Measurements from ENCODE around the gene NAIF1.
A peak's percentile ranks its signal among the peaks of the same experiment; 100 is the strongest.
"Not testable (repeated sequence)": the region's sequence is repeated elsewhere in the genome, so short reads cannot be mapped to it uniquely, and the experiment has no call there.

Gene NAIF1, protein sequence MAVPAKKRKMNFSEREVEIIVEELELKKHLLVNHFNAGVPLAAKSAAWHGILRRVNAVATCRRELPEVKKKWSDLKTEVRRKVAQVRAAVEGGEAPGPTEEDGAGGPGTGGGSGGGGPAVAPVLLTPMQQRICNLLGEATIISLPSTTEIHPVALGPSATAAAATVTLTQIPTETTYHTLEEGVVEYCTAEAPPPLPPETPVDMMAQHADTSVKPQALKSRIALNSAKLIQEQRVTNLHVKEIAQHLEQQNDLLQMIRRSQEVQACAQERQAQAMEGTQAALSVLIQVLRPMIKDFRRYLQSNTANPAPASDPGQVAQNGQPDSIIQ

DNA sequence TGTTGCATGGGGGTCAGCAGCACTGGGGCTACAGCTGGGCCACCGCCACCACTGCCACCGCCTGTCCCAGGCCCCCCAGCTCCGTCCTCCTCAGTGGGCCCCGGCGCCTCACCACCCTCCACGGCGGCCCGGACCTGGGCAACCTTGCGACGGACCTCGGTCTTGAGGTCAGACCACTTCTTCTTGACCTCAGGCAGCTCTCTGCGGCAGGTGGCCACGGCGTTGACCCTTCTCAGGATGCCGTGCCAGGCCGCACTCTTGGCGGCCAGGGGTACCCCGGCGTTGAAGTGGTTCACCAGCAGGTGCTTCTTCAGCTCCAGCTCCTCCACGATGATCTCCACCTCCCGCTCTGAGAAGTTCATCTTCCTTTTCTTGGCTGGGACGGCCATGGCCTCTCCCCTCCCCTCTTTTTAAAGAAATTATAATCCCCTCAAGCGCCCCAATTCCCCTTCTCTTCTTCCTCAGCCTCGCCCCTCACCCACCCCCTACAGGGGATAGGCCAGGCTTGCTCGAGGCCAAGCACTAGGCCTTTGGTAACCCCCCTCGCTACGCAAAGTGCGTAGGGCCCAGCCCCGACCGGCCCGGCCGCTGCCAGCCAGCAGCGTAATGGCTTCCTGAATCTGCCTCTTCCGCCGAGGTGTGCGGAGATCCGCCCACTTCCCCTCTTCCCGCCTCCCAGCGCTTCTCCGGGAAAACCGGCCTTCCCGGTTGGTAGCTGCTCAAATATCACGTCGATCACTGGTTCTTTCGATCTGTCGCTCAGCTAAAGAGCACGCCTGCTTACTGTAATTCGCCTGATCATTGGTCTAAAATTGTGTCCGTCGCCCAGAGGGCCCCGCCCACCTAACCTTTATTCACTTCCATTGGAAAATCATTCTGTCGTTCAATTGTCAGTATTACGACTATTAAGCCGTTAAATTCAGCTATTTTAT is at the start of gene NAIF1:
NAIF1 (minus strand) TSS at position 608 of the 932 bp plus-strand sequence; CDS start at position 389, 219 bp downstream.
- DNase-seq: peak; percentile 99

DNA sequence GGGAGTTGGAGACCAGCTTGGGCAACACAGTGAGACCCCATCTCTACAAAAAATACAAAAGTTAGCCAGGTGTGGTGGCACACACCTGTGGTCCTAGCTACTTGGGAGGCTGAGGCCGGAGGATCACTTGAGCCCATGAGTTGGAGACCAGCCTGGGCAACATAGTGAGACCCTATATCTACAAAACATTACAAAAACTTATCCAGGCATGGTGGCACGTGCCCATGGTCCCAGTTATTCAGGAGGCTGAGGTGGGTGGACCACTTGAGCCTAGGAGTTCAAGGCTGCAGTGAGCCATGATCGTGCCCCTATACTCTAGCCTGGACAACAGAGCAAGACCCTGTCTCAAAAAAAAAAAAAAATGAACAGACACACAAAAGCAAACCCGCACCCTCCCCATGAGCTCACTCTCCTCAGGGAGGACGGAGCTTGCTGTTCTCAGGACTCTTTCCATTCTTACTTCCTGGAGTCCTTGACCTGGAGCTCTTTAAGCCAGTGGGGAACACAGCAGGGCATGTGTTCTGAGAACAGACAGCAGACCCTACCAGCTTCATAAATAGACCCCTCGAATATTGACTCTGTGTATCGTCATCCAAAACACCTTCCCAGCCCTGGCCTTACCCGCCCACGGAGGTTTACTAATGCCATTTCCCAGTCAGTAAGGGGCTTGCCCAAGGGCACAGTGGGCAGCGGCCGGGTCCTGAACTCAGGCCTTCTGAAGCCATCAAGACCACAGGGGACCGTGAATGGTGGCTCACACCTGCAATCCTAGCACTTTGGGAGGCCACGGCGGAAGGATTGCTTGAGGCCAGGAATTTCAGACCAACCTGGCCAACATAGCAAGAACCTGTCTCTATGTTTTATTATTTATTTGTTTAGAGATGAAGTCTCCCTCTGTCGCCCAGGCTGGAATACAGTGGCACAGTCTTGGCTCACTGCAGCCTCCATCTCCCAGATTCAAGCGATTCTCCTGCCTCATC is 49.3 kb upstream of the NAIF1 start:
- DNase-seq: no peak

DNA sequence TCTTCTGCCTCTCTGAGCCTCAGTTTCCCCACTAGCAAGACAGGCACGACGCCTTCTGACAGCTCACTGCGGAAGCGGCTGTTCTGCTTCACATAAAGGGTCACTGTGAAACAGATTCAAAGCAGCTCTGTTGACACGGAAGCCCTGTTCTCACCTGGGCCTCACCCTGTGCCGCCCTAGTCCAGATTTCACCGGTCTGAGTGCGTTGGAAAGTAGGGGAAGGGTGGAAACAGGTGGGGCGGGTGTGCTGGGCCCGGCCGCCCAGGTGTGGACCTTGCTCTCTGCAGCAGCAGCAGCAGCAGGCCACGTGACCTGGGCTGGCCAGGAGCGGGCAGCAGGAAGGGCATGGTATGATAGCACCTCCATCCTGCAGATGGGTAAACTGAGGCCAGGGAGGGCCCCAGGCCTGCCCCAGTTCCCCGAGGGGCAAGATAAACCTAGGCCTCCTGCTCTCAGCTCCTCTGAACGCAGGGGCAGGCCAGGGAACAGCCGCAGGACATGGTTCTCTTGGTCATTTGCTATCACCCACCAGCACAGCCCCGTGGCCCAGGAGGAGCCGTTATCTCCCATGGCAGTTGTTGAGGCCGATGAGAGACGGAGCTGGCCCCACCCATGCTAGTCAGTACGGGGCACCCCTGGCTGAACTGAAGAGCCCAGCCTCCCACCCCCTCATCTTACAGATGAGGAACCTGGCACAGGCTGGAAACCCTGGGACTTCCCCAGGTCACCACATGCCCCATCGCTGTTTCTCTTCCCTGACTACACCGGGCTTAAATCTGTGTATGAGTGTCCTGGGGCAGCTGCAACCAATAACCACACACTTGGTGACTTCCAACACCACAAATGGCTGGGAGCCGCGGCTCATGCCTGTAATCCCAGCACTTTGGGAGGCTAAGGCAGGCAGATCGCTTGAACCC is 48.3 kb upstream of the NAIF1 start:
- no peak for DNase-seq

DNA sequence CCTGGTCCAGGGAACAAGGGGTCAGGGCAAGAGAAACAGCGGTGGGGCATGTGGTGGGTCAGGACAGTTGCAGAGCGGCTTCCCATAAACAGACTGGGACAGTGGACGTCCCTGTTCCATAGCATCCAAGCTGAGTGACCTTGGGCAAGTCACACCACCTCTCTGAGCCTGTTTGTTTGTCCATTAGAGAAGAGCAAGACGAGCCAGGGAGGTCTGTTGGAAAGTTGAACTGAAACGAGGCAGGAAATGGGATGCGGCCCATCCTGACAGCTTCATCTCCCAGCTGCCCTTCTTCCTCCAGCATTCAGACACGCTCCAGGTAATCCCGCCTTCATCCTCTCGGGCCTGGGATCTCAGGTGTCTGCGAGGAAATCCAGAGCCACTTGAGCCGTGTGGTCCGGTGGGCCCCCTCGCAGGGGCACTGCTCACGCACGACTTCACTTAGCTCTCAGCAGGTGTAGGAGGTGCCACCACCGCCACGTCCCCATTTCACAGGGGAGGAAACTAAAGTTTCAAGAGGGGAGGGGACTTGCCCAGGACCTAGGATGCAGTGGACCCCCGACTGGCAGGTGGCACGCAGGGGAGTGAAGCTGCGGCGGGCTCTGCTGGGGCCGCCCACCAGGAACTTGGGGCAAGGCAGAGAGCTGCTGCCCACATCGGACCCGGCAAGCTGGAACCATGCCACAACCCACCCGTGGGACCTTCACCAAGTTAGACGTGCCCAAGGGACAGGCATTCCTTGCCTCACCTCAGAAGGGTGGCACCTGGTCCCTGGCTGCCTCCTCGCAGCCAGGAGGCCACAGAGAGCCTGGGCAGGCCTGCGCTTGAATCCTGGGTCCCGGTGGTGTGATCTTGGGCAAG is 47.4 kb upstream of the NAIF1 start:
- no peak for DNase-seq

DNA sequence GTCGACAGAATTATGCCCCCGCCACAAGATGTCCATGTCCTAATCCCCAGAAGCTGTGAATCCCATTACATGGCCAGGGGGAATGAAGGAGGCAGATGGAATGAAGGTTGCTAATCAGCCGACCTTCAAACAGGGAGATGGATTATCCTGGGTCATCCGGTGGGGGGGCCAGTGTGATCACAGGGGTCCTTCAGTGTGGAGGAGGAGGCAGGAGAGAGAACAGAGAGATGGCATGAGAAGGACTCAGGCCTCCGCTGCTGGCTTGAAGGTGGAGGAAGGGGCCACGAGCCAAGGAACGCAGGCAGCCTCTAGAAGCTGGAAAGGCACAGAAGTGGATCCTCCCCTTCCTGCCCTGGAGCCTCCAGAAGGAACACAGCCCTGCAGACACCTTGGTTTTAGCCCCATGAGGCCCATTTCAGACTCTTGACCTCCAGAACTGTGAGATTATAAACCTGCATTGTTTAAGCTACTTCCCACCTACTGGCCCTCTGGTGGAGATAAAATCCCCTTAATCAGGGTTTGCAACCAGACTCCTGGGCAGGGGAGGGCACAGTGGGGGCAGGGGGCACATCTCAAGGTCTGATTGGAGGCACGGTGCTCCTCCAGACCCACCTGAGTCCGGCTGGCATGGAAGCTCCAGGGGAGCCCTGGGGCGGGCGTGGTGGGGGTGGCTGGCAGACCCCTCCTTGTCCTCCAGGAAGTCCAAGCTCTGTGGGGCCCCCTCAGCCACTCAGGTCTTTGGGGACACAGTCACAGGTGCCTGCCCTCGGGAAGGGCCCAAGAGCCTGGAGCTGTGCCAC is 46.6 kb upstream of the NAIF1 start:
- no peak for DNase-seq

DNA sequence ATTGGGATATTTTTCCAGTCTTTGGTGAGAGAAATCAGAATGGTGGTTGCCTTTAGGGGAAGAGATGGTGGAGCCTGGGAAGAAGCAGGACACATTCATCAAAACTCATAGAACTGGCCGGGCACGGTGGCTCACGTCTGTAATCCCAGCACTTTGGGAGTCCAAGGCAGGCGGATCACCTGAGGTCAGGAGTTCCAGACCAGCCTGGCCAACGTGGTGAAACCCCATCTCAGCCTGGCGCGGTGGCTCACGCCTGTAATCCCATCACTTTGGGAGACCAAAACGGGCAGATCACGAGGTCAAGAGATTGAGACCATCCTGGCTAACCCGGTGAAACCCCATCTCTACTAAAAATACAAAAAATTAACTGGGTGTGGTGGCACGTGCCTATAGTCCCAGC is 44.6 kb upstream of the NAIF1 start:
- DNase-seq: not testable (repeated sequence)

DNA sequence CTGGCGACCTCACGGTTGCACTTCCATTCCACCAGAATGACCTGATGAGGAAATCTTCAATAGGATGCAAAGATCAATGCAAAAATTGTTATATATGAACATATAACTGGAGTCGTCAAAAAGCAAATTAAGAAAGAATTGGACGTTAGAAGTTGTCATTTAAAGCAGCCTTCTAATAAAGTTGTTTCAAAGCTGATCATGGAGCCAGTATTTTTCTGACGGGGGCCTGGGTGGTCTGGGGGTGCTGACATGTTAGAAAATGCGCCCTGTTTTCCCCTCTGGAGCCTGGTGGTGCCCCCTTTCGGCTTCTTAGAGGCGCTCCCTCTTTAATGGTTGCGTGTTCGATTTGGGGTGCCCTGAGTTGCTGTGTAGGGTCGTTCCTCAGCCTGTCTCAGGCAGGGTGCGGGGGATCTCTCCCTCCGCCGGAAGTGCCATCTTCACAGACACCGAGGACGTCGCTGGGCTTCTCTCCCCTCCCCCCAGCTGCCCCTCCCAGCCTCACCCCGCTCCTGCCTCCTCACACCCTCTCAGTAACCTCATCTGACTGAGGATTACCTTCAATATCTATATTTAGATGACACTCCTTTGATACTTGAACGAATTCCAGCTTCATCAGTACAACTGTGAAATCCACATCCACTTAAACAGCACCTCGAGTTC is 42.1 kb upstream of the NAIF1 start:
- no peak for DNase-seq

DNA sequence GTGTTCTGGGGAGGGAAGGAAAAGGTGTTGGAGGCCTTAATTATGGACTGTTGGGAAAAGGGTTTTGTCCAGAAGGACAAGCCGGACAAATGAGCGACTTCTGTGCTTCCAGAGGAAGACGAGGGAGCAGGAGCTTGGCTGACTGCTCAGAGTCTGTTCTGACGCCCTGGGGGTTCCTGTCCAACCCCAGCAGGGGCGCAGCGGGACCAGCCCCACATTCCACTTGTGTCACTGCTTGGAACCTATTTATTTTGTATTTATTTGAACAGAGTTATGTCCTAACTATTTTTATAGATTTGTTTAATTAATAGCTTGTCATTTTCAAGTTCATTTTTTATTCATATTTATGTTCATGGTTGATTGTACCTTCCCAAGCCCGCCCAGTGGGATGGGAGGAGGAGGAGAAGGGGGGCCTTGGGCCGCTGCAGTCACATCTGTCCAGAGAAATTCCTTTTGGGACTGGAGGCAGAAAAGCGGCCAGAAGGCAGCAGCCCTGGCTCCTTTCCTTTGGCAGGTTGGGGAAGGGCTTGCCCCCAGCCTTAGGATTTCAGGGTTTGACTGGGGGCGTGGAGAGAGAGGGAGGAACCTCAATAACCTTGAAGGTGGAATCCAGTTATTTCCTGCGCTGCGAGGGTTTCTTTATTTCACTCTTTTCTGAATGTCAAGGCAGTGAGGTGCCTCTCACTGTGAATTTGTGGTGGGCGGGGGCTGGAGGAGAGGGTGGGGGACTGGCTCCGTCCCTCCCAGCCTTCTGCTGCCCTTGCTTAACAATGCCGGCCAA is 41.3 kb upstream of the NAIF1 start:
- no peak for DNase-seq

DNA sequence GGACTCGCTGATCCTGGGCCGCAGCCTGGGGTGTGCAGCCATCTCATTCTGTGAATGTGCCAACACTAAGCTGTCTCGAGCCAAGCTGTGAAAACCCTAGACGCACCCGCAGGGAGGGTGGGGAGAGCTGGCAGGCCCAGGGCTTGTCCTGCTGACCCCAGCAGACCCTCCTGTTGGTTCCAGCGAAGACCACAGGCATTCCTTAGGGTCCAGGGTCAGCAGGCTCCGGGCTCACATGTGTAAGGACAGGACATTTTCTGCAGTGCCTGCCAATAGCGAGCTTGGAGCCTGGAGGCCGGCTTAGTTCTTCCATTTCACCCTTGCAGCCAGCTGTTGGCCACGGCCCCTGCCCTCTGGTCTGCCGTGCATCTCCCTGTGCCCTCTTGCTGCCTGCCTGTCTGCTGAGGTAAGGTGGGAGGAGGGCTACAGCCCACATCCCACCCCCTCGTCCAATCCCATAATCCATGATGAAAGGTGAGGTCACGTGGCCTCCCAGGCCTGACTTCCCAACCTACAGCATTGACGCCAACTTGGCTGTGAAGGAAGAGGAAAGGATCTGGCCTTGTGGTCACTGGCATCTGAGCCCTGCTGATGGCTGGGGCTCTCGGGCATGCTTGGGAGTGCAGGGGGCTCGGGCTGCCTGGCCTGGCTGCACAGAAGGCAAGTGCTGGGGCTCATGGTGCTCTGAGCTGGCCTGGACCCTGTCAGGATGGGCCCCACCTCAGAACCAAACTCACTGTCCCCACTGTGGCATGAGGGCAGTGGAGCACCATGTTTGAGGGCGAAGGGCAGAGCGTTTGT is 40.5 kb upstream of the NAIF1 start:
- no peak for DNase-seq

DNA sequence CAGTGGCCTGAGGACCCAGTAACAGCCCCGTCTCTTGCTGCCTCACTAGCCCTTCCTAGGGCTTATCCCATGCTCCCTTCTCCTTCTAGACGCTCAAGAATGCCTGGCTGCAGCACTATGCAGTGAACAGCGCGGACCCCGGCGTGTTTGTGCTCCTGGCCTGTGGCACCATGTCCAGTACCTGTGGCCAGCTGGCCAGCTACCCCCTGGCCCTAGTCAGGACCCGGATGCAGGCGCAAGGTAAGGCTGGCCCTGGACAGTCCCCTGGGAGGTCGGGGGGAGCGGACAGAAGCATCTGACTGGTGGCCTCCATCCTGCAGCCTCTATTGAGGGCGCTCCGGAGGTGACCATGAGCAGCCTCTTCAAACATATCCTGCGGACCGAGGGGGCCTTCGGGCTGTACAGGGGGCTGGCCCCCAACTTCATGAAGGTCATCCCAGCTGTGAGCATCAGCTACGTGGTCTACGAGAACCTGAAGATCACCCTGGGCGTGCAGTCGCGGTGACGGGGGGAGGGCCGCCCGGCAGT is 39.9 kb upstream of the NAIF1 start:
- DNase-seq: no peak

DNA sequence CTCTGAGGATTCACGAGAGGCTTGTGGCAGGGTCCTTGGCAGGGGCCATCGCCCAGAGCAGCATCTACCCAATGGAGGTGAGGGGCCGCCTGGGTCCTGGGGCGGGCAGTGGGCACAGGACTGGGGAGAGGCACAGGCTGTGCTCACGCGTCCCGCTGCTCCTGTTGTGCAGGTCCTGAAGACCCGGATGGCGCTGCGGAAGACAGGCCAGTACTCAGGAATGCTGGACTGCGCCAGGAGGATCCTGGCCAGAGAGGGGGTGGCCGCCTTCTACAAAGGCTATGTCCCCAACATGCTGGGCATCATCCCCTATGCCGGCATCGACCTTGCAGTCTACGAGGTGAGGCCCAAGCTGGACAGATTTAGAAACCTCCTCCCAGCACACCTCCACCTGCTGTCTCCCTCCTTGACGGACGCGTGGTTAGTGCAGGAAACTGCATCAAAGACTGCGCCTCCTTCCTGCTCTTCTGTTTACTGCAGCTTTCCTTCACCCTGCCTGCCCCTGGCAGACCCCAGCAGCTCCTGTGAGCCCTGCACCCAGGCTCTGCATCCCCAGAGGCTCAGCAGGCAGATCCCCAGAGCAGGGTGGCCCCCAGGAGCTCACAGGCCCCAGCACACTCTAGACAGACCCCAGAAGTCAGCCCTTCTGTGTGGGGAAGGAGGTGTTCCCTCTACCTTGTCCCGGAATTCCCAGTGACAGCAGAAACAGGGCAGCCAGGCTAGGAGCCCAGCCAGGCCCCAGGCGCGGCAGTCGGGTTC is 39.2 kb upstream of the NAIF1 start:
- no peak for DNase-seq

DNA sequence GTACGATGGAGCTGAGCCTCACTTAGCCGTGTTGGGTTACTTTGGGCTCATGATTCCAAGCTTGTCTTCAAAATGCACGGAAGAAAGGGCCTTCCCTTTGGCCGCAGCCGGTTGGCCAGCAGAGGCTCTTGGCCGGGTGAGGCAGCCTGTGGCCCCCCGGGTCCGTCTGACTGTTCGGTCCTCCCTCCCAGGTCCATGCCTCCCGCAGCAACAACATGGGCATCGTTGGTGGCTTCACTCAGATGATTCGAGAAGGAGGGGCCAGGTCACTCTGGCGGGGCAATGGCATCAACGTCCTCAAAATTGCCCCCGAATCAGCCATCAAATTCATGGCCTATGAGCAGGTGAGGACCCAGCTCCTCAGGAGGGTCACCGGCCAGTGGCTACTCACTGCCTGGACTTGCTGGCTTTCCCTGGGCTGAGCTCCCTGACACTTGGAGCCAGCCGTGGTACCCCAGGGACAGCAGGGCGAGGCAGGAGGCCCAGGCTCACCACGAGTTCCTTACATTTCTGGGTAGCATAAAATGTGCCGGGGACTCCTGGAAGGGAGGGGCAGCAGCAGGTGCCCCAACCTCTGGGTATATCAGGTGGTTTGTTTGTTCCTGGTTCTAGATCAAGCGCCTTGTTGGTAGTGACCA is 38.5 kb upstream of the NAIF1 start:
- no peak for DNase-seq

DNA sequence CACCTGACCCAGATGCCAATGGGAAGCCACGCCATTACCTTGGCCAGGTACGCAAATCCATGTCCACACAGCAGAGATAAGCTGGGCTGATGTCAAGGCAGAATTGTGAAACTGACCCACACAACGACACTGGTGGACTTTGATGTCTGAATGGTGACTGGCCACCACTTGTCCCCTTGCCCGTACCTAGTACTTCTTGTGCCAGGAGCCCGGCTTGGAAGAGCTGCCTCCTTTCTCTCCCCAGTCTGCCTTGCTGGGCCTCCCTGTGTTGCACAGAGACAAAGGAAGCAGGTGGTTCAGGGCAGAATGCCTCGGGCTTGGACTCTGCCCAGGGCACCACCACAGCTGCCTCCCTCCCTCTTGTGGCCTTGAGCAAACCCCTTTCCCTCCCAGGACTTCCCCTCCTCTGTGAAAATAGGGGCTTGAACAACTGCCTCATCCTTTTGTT is 37.1 kb upstream of the NAIF1 start:
- no peak for DNase-seq

DNA sequence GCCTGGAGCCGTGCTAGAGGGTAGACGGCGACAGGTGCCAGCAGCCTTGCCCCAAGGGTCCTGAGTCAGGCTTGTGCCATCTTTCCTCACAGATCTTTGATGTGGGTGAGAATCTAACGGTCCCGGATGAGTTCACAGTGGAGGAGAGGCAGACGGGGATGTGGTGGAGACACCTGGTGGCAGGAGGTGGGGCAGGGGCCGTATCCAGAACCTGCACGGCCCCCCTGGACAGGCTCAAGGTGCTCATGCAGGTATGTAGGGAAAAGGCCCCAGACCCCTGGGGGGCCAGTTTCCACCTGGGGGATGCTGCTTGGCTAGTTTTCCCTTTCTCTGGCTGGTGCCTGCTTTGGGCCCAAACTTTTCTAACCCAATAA is 36.5 kb upstream of the NAIF1 start:
- no peak for DNase-seq

DNA sequence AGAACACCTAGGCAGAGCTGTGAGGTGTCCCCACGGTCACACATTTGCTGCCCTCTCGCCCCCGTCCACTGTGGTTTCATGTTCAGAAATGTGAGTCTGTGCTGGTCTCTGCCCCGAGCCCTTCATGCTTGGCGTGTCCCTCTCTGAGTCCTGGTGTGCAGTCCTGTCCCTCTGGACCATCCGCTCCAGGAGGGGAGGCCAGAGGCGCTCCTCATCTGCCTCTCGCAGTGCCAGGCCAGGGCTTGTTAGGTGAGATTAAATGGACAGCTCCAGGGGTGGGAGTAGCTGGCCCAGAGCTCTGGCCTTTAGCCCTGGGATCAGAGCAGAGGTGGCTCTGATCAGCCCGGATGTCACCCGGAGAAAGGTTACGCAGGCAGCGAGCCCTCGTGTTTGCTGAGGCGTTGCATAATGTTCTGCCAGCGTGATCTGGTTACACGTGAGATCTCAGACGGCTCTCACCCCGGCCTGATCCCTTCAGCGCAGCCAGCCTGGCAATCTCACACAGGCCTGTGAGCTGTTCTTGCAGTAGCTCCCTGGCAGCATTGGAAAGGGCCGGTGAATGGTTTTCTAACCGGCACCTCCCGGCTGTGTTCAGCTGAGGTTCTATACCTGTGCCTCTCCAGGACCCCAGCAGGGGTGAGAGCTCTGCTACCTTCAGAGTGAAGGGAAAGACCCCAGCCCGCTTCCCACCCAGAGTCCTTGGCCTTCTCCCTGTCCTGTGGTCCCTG is 35.9 kb upstream of the NAIF1 start:
- DNase-seq: no peak

All from NCI-H748 treated with DMSO at 0.1 percent for 48 hours (cell line).